ENCODE results near the gene TNNT3.

GRCh38 chr11:1918436-1919315, 827 bp upstream of the TNNT3 start:
- no peak for TF ChIP-seq POLR2A (IDR thresholded peaks at IDR 0.05)
- TF ChIP-seq, protein P1, sequence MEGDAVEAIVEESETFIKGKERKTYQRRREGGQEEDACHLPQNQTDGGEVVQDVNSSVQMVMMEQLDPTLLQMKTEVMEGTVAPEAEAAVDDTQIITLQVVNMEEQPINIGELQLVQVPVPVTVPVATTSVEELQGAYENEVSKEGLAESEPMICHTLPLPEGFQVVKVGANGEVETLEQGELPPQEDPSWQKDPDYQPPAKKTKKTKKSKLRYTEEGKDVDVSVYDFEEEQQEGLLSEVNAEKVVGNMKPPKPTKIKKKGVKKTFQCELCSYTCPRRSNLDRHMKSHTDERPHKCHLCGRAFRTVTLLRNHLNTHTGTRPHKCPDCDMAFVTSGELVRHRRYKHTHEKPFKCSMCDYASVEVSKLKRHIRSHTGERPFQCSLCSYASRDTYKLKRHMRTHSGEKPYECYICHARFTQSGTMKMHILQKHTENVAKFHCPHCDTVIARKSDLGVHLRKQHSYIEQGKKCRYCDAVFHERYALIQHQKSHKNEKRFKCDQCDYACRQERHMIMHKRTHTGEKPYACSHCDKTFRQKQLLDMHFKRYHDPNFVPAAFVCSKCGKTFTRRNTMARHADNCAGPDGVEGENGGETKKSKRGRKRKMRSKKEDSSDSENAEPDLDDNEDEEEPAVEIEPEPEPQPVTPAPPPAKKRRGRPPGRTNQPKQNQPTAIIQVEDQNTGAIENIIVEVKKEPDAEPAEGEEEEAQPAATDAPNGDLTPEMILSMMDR (IDR thresholded peaks at IDR 0.05 in 8 of 11, conservative IDR thresholded peaks at IDR 0.05 in 3 of 11): no peak
